HG03342 (cell line): ENCODE data around the gene NDUFB3.
A peak's percentile ranks its signal among the peaks of the same experiment; 100 is the strongest.
"Not testable (repeated sequence)": the region's sequence is repeated elsewhere in the genome, so short reads cannot be mapped to it uniquely, and the experiment has no call there.

Experiments
- ATAC-seq: cut with Tn5 transposase; IDR thresholded peaks from one replicate; pipeline ENCODE4 v1.9.1; 2021; ENCODE audit warnings: mild to moderate bottlenecking, moderate library complexity; ENCODE audit not compliant: unreplicated experiment

The NDUFB3 gene

DNA sequence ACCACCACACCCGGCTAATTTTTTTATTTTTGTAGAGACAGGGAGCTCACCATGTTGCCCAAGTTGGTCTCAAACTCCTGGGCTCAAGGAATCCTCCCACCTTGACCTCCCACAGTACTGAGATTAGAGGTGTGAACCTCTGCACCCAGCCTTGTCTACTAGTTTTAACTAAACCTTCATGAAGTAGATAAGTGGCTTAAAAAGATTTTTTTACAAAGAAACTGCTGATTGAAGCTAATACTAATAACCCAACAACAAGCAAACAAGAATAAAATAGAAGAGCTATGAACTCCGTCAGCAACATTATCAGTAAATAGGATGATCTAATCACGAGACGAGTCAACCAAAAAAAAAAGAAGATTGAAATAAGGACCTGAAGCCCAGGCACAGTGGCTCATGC is 18.8 kb downstream of the NDUFB3 start:
- ATAC-seq, result no peak

DNA sequence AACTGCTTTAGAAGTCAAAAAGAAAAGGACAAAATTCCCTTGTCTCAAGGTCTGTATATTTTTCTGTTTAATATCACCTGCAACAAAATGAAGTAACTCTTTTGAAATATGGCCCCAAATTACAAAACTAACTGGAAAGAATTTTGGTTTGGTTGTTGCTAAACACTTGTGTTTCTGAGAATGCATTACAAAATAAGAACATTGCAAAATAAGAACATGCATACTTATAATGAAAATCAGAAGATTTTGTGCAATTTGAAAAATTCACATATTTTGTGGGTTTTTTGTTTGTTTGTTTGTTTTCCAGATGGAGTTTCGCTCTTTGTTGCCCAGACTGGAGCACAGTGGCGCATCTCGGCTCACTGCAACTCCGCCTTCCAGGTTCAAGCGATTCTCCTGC is 21.8 kb downstream of the NDUFB3 start:
- ATAC-seq, result no peak

DNA sequence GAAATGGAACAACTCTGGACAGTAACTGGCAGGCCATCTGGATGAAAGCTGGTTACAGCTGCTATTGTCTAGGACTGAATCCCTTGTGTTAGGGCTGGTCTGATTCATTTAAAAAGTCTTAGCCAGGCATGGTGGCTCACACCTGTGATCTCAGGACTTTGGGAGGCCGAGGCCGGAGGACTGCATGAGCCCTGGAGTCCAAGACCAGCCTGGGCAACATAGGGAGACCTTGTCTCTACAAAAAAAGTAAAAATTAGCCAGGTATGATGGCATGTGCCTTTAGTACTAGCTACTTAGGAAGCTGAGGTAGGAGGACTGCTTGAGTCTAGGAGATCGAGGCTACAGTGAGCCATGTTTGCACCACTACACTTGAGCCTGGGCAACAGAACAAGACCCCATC is 28.7 kb downstream of the NDUFB3 start:
- ATAC-seq, result no peak

DNA sequence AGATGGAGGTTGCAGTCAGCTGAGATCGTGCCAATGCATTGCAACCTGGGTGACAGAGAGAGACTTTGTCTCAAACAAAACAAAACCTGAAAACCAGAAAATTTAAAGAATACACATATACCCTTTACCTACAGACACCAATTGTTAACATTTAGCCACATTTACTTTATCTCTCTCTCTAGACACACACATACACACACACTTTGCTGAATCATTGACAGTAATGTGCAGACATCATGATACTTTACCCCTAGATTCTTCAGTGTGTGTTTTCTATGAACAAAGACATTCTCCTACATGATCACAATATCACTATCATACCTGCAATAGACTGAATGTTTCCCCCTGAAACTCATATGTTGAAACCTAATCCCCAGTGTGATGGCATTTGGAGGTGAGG is 34.0 kb downstream of the NDUFB3 start:
- ATAC-seq, result no peak

DNA sequence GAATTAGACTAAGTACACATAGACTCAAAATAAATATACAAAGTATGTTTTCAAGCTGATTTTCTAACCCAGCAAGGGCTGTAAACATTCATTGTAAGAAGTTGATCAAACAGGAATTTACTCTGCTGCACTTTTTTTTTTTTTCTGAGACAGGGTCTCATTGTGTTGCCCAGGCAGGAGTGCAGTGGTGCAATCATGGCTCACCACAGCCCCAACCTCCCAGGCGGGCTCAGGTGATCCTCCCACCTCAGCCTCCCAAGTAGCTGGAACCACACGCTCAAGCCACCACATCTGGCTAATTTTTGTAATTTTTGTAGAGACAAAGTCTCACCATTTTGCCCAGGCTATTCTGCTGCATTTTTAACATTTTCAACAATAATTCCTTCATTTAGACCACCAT is 35.8 kb downstream of the NDUFB3 start:
- no peak for ATAC-seq

DNA sequence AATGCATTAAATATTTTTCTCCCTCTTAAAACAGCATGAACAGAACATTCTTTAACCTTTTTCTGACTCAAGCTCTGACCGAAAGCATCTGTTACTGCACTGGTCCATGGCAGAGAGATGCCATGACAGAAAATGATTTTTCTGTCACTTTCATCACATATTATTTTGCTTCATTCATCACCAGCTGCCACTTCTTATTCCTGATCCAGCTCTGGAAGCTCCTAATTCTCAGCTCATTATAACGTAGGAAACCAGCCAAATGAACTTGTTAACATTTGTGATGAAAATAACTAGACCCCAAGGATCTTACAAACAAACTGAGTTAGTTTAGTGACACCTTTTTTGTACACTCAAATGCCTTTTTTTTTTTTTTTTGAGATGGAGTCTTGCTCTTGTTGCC is 36.5 kb downstream of the NDUFB3 start:
- ATAC-seq, result no peak

DNA sequence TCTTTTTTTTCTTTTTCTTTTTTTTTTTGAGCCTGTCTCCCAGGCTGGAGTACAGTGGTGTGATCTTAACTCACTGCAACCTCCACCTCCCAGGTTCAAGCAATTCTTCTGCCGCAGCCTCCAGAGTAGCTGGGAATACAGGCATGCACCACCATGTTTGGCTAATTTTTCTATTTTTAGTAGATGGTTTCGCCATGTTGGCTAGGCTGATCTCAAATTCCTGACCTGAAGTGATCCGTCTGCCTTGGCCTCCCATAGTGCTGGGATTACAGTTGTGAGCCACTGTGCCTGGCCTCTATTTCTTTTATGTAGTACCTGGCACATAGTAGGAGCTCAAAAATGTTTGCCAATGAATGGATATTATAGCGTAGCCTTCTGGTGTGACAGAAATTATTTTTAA is 37.4 kb downstream of the NDUFB3 start:
- ATAC-seq, result no peak

DNA sequence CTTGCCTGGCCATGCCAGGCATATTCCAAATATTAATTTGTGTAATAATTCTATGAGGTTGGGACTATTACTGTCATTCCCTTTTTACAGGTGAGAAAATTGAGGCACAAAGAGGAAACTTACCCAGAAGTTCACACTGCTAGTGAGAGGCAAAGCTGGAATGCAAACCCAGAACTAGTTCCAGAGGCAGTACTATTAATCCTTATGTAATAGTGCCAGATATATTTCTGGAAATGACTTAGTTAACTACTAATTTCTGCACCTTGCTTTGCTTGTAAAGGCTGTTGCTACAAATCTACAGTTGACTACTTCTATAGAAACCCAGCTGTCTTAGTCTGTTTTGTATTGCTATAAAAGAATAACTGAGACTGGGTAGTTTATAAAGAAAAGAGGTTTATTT is 38.8 kb downstream of the NDUFB3 start:
- ATAC-seq, result no peak

DNA sequence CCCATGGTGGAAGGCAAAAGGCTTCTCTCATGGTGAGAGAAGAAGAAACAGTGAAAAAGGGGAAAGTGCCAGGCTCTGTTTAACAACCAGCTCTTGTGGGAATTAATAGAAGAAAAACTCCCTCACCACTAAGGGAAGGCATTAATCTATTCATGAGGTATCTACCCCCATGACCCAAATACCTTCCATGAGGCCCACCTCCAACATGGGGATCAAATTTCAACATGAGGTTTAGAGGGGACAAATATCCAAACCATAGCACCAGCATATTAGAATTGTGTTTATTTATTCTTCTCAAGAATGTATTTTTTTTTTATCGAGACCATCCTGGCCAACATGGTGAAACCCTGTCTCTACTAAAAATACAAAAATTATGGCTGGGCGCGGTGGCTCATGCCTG is 39.3 kb downstream of the NDUFB3 start:
- no peak for ATAC-seq

DNA sequence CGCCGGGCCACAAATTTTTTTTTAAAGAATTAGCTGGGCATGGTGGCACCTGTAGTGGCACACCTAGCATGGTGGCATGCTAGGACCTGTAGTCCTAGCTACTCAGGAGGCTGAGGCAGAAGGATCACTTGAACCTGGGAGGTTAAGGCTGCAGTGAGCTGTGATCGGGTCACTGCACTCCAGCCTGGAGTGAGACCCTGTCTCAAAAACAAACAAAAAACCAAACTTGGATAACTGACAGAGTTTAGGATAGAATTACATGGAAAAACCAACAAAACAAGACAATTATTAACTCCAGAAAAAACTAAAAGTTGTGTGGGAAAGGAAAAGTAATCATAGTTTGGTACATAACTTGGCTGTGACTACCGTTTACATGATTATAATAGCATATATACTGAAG is 42.5 kb downstream of the NDUFB3 start:
- ATAC-seq, result no peak

DNA sequence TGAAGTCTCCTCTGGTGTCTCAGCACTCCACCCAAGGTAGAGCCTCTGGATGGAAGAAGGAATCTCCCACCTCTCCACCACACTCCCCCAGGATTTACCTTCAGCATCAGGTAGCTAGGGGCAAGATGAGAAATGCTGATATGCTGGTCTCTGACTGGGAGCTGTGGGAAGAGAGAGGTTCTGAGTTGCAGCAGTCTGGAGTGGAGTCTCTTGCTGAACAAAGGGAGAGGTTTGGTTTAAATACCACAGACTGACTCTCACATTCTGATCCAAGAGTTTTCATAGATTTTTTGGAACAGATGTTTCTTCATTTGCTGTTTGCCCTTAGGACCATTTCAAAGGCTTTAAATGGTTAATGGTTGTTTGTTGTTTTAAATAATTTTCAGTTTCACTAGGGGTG is 43.0 kb downstream of the NDUFB3 start:
- ATAC-seq, result no peak

DNA sequence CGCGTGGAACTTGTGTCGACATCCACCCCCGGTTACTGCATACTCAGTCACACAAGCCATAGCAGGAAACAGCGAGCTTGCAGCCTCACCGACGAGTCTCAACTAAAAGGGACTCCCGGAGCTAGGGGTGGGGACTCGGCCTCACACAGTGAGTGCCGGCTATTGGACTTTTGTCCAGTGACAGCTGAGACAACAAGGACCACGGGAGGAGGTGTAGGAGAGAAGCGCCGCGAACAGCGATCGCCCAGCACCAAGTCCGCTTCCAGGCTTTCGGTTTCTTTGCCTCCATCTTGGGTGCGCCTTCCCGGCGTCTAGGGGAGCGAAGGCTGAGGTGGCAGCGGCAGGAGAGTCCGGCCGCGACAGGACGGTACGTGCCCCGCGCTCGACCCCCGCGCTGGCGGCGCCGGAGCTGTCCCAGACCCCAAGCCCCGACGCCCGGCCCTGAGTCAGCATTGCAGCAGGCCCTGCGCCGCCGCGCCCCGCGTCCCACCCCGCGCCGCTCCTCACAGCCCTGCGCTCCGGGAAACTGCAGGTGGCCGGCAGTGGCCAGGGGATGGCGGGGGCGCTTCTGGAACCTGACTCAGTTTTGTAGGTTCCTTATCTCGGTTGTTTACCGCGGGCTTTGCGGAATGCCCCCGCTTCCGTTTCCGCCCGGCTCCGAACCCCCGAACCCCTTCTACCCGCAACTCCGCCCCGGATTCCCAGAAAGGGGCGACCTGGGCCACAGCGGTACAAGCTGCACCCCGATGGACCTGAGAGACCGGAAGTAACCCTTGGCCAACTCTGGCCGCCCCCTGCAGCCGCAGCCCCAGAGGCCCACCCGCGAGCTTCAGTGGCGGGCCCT is 44.5 kb downstream of the NDUFB3 start, which contains the start of gene CFLAR:
CFLAR (plus strand) TSS at position 50 of the 844 bp plus-strand sequence. CDS start 13,702 bp downstream, outside the sequence.
- peak; percentile 29 for ATAC-seq

DNA sequence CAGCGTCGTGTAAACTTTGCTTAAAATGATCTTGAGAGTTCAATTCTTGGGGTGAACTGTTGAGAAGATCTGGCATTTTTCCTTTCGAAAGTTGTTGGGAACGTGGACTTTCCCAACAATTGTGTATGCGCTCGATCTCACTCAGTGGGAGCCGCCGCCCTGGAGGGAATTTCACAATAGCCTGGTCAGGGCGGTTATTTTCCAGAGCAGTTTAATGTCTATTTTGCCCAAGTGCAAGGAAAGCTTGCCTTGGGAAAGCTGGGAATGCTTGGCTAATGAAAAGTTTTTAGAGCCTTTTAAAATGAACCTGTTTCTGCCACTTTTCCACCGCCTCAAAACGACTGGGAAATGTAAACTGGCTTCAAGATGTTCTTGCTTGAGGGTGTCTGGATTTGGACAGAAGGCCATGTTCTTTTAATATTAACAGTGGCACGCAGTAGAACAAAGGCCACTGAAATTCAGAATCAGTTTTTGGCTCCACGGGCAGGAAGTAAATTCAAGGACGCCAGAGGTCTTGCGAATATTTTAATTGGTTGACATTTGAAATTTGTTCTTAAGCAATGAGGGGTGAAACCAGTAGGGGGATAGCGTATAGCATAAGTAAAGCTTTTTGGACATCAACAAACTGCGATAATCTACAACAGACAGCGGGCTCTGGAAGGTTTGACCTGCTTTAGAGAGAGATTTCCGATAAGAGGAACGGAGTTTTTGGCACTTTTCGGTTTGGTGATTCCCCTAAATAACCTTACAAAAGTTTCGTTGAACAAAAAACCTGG is 45.3 kb downstream of the NDUFB3 start:
- ATAC-seq, result no peak

DNA sequence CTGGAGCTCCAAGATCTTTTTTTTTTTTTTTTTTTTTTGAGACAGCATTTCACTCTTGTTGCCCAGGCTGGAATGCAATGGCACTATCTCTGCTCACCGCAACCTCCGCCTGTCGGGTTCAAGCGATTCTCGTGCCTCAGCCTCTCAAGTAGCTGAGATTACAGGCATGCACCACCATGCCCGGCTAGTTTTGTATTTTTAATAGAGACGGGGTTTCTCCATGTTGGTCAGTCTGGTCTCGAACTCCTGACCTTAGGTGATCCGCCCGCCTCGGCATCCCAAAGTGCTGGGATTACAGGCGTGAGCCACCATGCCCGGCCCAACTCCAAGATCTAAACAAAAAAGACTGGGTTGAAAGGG is 45.9 kb downstream of the NDUFB3 start:
- not testable (repeated sequence) for ATAC-seq

DNA sequence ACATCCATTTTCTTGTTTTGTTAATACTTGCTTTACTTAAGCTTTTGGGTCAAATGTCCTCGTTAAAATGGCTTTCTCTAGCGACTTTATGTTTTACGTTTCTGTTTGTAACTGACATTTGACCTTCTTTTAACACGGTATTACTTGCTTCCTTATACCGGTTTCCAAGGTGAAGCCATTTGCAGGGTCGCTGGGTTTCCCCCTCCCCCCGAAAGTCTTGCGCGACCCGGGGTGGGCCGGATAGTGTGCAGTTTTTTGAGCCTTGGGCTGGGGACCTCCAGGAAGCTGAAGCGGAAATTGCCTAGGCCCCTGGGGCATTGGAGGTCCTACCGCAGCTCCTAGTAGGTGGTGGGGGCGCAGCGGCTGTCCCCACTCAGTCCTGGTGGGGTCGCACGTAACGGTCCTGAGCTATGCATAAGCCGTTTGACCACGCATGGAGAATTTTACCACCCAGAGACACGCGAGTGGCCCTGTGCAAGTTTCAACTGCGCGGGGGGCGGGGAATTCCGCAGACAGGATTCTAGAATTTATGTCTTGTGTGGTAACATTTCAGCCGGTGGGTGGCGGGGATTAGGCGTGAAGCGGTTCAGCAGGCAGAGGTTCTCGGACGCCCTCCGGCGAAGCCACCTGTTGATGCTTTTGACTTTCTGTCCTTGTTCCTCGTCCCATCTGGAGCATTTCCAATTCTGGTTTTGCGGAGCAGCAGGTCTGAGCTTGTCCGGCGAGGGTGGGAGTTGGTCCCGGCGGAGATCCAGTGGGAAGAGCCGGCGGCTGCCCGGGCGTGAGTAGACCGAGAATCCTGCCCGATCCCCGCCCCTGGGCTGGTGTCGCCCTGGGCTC is 46.5 kb downstream of the NDUFB3 start:
- ATAC-seq, result peak; percentile 39

DNA sequence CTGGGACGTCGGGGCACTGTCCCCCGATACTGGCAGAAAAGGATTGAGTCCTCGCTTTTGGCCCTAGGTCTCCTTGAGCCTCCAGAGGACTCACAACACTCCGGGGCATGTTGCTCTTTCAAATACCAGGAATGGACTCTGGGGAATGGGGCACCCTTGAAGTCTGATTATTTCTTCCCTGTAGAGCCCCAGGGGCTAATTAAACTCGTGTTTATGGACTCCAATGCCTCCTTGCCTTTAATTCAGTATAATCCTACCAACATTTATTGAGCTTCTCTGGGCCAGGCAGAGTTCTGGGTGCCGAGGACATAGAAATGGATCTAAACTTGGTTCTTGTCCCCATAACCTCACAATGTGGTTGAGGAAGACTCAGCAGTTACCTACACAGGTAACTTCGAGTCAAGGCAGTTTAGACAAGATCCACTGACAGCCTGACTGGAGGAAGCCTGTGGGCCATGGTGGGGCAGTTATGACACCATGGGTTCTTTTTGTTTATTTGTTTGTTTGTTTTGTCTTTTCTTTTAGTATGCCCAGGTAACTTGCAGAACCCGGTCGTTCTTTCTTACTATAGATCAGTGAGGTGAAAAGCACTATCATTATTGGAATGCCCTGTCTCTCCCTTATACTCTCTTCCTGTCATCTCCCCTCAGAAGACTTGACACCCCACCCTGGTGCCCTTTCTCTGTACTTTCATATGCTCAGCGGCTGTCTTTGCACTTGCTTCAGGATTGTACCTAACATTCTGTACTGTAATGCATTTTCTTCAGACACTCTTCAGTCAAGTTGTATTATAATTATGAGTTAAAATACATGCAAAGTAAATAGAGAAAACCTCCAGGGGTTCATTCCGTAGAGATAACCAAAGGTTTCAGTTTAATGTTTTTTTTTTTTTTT is 47.4 kb downstream of the NDUFB3 start:
- peak; percentile 1 for ATAC-seq

DNA sequence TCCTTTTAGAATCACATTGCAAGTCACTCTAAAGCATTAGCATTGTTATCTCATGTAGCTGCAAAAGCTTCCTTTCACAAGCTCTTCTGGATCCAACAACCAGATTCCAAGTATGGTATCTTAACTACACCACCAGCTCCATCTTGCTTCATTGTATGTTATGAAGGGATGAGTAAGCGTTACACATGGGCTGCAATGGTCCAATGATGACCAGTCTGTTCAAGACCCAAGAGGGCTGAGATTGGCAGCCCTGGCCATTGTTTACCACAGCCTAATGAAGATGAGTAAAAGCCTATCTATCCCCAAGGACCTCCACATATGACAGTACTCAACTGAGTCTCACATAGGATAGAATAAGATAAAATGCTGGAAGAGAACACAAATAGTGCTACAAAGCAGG is 50.5 kb downstream of the NDUFB3 start:
- no peak for ATAC-seq

DNA sequence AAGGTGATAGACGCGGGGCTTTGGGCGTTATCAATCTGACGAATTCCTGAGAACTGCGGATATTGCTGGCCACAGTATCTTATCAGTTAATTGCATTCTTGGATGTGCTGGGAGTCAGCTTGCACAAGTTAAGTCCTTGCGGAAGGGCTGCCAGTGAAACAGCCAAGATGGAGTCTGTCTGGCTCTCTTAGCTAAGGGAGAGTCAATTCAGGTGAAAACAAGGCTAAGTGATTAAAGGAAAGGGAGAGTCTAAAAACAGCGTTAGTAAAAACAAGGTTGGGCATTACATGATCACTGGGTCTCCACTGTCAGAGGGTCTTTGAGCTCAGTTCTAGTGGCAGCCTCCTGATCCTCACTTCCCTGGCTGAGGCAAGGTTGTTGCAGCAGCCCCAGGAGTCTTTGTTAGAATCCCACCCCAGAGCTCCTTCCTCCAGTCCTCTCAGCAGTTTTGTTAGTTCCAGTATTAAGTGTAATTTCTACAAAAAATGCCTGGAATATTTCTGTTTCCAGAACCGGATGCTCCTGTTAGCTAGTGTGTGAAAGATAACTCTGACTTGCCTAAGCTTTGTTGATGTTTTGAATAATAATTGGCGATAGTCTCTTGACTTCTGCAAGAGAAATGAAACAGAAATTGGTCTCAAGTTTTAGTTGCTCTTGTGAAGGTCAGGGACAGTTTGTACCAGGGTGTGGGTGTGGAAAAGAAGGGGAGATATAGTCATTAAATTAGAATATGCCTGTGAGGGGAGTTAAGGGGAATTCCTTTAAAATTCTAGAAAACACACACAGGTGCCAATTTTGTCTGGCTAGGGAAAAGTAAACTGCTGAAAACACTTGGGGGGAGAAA is 54.7 kb downstream of the NDUFB3 start:
- ATAC-seq, result no peak

DNA sequence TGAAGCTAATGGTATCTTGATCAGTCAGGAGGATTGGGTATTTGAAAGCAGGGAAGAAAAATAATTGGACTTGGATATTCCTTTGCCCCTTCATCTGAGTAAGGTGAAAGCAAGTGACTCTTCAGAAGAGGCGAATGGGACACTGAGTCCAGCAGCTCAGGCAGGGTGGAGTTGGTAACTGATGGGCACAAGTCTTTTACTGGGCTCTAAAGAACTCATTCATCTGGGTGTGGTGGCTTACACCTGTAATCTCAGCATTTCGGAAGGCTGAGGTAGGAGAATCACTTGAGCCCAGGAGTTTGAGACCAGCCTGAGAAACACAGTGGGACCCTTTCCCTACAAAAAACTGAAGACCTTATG is 55.3 kb downstream of the NDUFB3 start:
- no peak for ATAC-seq

DNA sequence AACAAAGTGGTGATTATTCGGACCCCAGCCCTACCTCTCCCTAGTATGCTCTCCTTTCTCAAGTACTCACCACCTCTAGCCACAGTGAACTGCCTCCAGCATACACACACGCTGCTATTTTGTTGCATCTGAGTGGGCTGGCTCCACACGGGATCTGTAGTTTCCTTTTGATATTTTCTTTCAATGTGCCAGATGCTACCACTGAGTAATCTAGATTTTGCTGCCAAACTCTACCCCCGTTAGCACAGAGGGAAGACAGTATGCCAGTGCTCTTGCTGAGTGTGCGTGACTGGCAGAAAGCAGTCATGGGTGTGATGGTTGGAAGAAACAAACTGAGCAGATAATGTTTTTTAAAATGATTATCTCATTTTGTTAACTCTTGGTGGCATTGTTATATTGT is 55.8 kb downstream of the NDUFB3 start:
- ATAC-seq, result no peak
